HG02840 (cell line): ENCODE measurements around the gene DNTT.
A peak's percentile ranks its signal among the peaks of the same experiment; 100 is the strongest.

Experiments used
- ATAC-seq: cut with Tn5 transposase; IDR thresholded peaks from one replicate; pipeline ENCODE4 v1.9.1; 2021; ENCODE audit warnings: mild to moderate bottlenecking, moderate library complexity, moderate number of reproducible peaks; ENCODE audit not compliant: unreplicated experiment, low FRiP score

The DNTT gene

DNA sequence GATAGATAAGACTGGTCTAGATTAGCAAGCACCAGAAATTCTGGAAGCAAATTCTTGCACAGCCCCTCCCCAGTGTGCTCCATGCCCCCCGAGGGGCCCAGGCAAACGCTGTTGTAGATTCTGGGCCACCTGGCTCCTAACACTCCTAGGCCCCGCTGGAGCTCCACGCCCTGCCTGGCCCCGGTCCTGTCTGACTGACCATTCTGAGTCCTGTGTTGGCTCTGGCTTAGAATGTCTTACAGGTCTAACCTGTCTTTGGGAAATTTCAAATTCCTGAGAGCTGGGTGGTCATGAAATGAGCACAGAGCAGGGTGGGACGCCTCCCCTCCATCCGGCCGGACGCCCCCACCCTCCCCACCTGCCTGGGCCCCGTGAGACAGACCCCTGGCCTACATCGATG is 67.1 kb downstream of the DNTT start:
- no peak for ATAC-seq

- ATAC-seq, result no peak
Measured at GRCh38 chr10:96374004-96374403, 69.8 kb downstream of the DNTT start.

DNA sequence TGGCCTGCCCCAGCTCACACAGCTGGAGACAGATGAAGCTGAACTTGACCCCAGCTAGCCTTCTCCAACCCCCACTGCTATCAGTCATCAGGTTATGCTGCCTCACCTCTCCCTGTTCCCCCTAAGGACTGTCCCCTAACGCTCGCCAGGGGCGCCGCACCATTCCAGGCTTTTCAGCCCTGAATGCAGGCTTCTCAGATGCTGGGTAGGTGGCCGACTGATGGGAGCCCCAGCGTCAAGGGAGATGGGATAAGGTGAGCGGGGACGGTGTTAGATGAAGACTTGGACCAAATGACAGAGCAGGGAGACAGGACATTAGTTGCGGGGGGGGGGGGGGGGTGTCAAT is 70.4 kb downstream of the DNTT start:
- no peak for ATAC-seq

DNA sequence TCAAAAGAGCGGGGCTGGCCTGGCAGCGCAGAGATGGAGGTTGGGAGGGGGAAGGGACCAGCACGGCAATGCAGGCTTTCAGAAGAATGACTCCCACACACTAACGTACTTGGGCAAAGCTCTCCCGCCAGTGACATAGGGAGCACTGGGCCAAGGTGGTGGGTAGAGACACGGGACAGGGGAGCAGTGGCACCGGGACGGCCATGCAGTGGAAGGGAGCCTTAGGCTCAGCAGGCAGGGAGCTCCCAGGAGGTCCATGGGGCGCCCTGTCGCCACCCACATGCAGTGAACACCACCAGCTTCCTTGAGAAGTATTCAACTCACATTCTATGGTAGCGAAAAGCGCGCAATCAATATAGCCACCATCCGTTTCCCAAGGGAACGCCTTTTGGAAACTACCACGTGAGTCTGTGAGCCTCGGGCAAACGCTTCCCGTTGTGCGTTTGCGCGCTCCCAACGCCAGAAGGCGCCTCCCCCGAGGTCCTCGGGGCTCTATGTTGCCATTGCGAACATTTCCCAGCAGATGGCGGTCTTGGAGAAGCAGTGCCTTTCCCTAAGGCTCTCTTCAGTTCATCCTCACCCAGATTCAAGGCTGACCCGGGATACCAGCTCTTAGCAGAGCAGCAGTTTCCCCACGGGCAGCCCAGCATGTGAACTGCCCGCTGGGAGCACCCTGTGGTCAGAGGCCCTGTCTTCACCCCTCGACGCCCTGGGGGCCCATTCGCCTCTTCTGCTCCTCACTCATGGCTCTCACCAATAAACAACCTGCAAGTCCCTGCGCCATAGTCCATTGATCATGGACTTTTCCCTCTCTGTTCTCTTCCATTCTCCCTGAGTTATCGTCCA is 71.0 kb downstream of the DNTT start:
- ATAC-seq, result peak; percentile 62

GRCh38 chr10:96376483-96376882 is 72.2 kb downstream of the DNTT start:
- no peak for ATAC-seq

GRCh38 chr10:96377816-96378294 is 73.6 kb downstream of the DNTT start:
- no peak for ATAC-seq

GRCh38 chr10:96378741-96379140 is 74.5 kb downstream of the DNTT start:
- no peak for ATAC-seq

DNA sequence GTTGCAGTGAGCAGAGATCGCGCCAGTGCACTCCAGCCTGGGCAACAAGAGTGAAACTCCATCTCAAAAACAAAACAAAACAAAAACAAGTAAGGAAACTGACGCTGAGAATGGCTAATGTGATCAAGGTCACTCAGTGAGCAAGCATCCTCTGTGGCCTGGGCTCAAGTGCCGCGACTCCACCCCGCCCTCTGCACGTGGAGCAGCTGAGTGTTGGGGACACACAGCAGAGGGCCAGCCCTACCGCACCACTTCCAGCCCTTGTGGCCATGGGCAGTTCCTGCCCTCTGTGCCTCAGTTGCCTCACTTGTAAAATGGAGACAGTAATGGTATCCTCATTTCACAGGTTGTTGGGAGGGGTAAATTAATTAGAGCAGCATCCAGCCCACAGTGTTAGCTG is 75.5 kb downstream of the DNTT start:
- no peak for ATAC-seq

GRCh38 chr10:96380821-96381220 is 76.6 kb downstream of the DNTT start:
- no peak for ATAC-seq

DNA sequence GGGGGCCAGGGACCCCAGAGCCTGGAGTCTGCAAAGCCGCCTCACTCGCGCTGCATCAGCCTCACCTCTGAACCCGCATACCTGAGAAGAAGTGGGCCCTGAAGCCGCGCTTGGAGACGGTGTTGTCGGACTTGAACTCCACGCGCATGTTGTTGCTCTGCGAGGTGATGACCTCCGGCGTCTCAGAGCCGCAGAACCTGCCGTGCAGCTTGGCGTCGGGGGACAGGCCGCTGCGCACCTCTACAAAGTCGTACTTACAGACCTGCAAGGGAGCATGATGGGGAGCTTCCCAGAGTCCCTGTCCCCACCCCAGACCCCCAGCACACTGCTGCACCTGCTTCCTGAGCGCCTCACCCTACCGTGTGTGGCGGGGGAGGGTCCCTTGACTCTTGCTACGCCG is 80.3 kb downstream of the DNTT start:
- no peak for ATAC-seq

GRCh38 chr10:96387161-96387560 is 82.9 kb downstream of the DNTT start:
- no peak for ATAC-seq

DNA sequence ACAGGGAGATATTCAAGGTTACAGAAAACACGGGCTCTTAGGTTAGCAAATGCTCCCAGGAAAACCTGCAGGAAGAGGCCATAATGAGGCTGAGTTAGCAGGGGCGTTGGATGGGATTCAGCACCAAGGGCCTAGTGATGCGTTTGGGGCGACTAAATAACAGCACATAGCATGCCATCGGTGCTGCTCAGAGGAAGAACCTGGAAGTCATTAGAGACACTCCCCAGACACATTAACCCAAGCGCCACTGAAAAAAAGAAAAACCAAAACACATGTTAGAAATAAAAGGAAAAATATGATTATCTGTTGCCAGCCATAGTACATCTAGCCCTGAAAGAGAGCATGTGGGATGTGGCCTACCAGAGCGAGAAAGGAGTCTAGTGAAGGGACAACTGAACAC is 83.4 kb downstream of the DNTT start:
- ATAC-seq, result no peak
